Kidney epithelial cell (primary cell): ENCODE measurements around the gene HEG1. TPM values are rescaled to one million over a fixed set of nuclear protein-coding genes. Genes with fewer than 3 reads are reported as not detected.
"Not testable (repeated sequence)": the region's sequence is repeated elsewhere in the genome, so short reads cannot be mapped to it uniquely, and the experiment has no call there.

Source experiments
- DNase-seq: peaks from one replicate; pipeline ENCODE4 v3.0.0-alpha.2; 2010; ENCODE audit warnings: low read depth
- H3K27me3 ChIP-seq: 2 replicates; pipeline ENCODE4 v1.6.0; 2011; ENCODE audit warnings: low read length; ENCODE audit not compliant: control insufficient read depth, insufficient read depth
- H3K36me3 ChIP-seq: 2 replicates; pipeline ENCODE4 v1.5.1; 2011; ENCODE audit warnings: low read length; ENCODE audit not compliant: control insufficient read depth, insufficient read depth
- H3K4me3 ChIP-seq: 2 replicates; pipeline ENCODE4 v1.5.1; 2011; ENCODE audit warnings: low read depth, mild to moderate bottlenecking, control low read depth, low read length
- CTCF ChIP-seq: IDR thresholded peaks from 2 replicates; pipeline ENCODE4 v1.5.1; 2011; ENCODE audit warnings: mild to moderate bottlenecking, moderate library complexity, low read length, control low read depth, inconsistent platforms; ENCODE audit not compliant: insufficient read depth, poor library complexity, severe bottlenecking
- total RNA-seq: library from RNA; depleted of rRNA; stranded (reverse); fragments of >200 nt; gene quantifications from 2 replicates; pipeline ENCODE4 v1.2.3, GENCODE V29; 2015

The HEG1 gene
- total RNA-seq, 1 donor from 2014 or later: 17.4 TPM

GRCh38 chr3:125090649-125091048 is 34.9 kb upstream of the HEG1 start:
- DNase-seq: no peak
- no peak overlapping the region for H3K4me3 ChIP-seq
- no peak for TF ChIP-seq CTCF
- no peaks in the 10 kb centered on the region for H3K36me3 ChIP-seq
- no peaks in the 10 kb centered on the region for H3K27me3 ChIP-seq

GRCh38 chr3:125087768-125088391 is 32.1 kb upstream of the HEG1 start:
- Histone ChIP-seq H3K36me3 (no peaks in the 10 kb centered on the region), H3K4me3 (no peak overlapping the region), H3K27me3 (no peaks in the 10 kb centered on the region)
- DNase-seq: no peak
- TF ChIP-seq CTCF: no peak

DNA sequence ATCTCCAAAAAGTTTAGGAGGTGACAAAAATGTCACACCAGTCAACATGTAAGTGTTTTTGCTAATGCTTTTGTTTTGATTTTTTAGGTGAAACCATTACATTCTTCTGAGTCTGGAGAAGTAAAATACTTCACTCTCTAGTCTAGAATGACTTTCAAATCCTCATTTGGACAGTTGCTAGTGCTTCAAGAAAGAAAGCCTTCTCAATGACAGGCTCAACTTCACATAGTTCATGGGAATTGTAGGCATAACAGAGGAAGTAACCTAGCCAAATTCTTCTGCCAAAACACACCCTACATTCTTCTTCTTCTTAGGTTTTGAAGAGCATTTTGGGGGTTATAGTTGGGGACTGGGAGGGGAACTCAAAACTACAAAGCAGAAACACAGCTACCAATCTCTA is 29.4 kb upstream of the HEG1 start:
- no peak for TF ChIP-seq CTCF
- Histone ChIP-seq H3K27me3 (no peaks in the 10 kb centered on the region), H3K4me3 (no peak overlapping the region), H3K36me3 (no peaks in the 10 kb centered on the region)
- DNase-seq: no peak

DNA sequence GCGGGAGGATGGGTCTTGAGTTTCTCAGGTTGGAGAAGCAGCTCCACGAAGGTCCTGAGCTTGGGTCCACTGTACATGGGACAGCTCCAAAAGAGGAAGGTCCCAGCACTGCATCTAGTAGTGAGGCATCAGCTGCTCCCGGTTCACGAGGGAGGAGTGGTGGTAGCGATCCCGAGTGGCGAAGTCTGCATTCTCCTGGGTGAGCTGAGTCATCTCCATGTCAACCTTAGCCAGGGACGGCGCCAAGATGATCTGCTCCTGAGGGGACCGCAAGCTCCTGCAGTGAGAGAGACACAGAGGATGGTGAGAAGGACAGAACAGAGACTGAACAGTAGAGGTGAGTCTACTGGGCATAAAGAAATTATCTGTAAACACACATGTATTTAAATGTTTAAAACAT is 28.0 kb upstream of the HEG1 start:
- Histone ChIP-seq H3K4me3 (no peak overlapping the region), H3K27me3 (no peaks in the 10 kb centered on the region), H3K36me3 (no peaks in the 10 kb centered on the region)
- no peak for DNase-seq
- no peak for TF ChIP-seq CTCF

DNA sequence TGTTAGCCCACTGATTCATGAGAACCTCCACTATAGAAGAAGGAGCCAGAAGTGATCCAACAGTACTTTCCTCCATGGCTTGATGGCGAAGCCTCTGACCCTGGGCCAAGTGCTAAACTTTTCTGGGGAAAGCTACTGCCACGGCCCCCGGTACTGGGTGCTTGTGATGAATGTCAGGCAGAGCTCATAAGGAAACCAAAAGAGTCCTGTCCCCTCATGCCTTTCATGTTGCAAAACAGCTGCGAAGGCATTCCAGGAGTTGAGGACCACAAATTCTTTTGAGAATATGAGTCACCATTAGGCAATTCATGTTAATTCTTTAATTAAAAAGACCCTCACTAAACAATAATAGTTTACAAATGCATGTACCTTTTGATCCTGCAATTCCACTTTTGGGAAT is 26.5 kb upstream of the HEG1 start:
- not testable (repeated sequence) for H3K36me3 ChIP-seq, H3K4me3 ChIP-seq, H3K27me3 ChIP-seq, DNase-seq

DNA sequence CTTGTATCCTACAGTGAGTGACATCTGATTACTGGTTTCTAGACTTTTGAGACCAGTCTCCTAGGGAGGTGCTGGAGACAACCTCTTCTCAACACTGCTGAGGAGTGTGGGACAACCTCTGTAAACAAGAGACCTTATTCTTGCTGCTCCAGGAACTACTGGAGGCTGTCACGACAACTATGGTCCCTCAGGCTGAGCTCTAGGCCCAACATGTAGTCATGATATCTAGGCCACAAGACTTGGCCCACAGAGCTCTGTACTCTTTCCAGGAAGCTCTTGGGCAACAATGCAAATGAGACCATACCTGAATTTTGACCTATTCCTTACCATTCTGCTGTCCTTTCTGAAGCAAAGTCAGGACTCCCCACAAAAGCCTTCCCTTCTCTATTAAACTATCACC is 24.3 kb upstream of the HEG1 start:
- Histone ChIP-seq H3K27me3 (no peaks in the 10 kb centered on the region), H3K36me3 (no peaks in the 10 kb centered on the region), H3K4me3 (no peak overlapping the region)
- DNase-seq: no peak
- TF ChIP-seq CTCF: no peak
